ENCODE data around the gene WWTR1. TPM values are rescaled to one million over a fixed set of nuclear protein-coding genes. Genes with fewer than 3 reads are reported as not detected.

Gene WWTR1
- total RNA-seq, 1 experiment from 2014 or later: 14.1 TPM

GRCh38 chr3:149494022-149494758, 163.6 kb downstream of the WWTR1 start:
- no peak overlapping the region for H3K4me3 ChIP-seq (ENCODE audit: insufficient read depth, low read depth, low read length)
- H3K36me3 ChIP-seq (replicated peaks; ENCODE audit: control insufficient read depth, insufficient read depth, low read length): no peaks in the 10 kb centered on the region
- H3K27me3 ChIP-seq (ENCODE audit: control insufficient read depth, insufficient read depth, low read length): no peaks in the 10 kb centered on the region
- peak; percentile 44 for DNase-seq

DNA sequence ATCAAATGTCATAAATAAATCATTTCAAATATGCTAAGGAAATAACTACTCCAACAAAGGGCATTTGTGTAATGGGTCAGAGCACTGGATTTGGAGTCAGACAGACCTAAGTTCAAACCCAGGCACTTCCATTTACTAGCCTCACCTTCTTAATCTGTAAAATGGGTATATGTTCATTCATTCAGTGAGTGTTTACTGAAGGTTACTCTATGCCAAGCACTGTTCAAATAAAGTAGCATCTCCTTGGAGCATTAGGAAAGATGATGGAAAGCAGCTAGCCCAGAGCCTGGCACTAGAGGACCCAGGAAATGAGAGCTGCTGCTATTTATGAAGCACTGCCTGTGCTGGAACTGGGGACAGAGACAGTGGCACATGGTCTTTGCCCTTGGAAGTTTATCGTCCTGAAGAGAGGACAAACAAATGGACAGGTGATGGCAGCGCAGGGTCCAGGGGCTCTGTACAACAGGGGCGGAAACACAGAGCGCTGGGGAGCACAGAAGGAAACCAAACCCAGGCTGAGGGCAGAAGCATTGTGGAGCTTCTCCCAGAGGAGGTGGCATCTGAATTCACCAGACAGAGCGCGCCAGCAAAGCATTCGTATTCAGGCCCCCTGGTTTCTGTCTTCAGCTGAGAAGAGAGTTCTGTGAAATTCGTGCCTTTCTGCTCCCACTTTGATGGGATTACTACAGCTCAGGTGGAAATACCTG, 164.4 kb downstream of the WWTR1 start:
- Histone ChIP-seq H3K27me3 (ENCODE audit: control insufficient read depth, insufficient read depth, low read length) (no peaks in the 10 kb centered on the region), H3K36me3 (replicated peaks; ENCODE audit: control insufficient read depth, insufficient read depth, low read length) (no peaks in the 10 kb centered on the region), H3K4me3 (ENCODE audit: insufficient read depth, low read depth, low read length) (no peak overlapping the region)
- no peak for DNase-seq

- H3K36me3 ChIP-seq (replicated peaks; ENCODE audit: control insufficient read depth, insufficient read depth, low read length): no peaks in the 10 kb centered on the region
- DNase-seq: no peak
- no peaks in the 10 kb centered on the region for H3K27me3 ChIP-seq (ENCODE audit: control insufficient read depth, insufficient read depth, low read length)
- H3K4me3 ChIP-seq (ENCODE audit: insufficient read depth, low read depth, low read length): no peak overlapping the region
Observed at GRCh38 chr3:149490260-149490971, 167.4 kb downstream of the WWTR1 start.

- Histone ChIP-seq H3K4me3 (ENCODE audit: insufficient read depth, low read depth, low read length) (no peak overlapping the region), H3K36me3 (replicated peaks; ENCODE audit: control insufficient read depth, insufficient read depth, low read length) (no peaks in the 10 kb centered on the region), H3K27me3 (ENCODE audit: control insufficient read depth, insufficient read depth, low read length) (no peaks in the 10 kb centered on the region)
- DNase-seq: peak; percentile 62
Observed at GRCh38 chr3:149489060-149489690, 168.7 kb downstream of the WWTR1 start.

DNA sequence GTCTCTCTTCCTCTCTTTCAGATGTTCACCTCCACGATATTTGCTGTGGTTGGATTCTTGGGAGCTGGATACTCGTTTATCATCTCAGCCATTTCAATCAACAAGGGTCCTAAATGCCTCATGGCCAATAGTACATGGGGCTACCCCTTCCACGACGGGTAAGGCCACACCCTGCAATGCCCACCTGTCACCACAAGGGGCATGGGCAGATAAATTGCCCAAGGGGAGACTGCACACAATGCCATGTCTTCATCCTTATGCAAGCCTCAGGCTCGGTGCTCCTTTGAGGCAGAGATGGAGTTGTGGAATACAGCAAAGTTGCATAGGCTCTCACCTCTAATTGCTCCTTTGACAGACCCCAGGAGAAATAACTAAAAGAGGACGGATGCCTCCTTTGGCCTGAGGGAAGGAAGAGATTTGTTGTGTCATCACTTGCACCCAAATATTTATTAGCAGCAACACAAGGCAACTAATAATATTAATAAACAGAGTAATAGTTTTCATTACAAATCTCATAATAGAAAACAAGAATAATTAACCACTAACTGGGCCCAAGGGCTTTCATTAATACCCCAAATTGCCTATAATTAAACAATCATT, 170.1 kb downstream of the WWTR1 start:
- Histone ChIP-seq H3K4me3 (ENCODE audit: insufficient read depth, low read depth, low read length) (no peak overlapping the region), H3K36me3 (replicated peaks; ENCODE audit: control insufficient read depth, insufficient read depth, low read length) (no peaks in the 10 kb centered on the region), H3K27me3 (ENCODE audit: control insufficient read depth, insufficient read depth, low read length) (no peaks in the 10 kb centered on the region)
- peak; percentile 44 for DNase-seq

- no peak for DNase-seq
- H3K36me3 ChIP-seq (replicated peaks; ENCODE audit: control insufficient read depth, insufficient read depth, low read length): no peaks in the 10 kb centered on the region
- H3K4me3 ChIP-seq (ENCODE audit: insufficient read depth, low read depth, low read length): no peak overlapping the region
- no peaks in the 10 kb centered on the region for H3K27me3 ChIP-seq (ENCODE audit: control insufficient read depth, insufficient read depth, low read length)
Observed at GRCh38 chr3:149486726-149487125, 171.1 kb downstream of the WWTR1 start.

DNA sequence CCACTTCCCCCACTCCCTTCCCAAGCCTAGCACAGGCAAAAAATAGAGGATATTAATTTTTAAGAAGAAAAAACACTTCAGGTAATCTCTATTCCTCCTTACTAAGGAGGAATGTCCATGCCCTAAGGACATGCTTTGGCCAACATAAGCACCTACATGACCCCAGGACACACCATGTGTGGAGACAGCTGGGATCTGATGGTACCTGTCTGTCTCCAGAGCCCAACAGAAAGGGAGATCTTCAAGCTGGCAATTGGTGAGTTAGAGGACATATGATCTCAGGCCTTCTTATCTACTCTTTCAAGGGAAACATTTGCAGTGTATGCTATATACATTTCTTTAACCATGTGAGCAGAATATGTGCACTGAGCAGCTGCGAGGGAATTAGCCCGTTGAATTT, 176.3 kb downstream of the WWTR1 start:
- Histone ChIP-seq H3K4me3 (ENCODE audit: insufficient read depth, low read depth, low read length) (no peak overlapping the region), H3K27me3 (ENCODE audit: control insufficient read depth, insufficient read depth, low read length) (no peaks in the 10 kb centered on the region), H3K36me3 (replicated peaks; ENCODE audit: control insufficient read depth, insufficient read depth, low read length) (no peaks in the 10 kb centered on the region)
- no peak for DNase-seq

DNA sequence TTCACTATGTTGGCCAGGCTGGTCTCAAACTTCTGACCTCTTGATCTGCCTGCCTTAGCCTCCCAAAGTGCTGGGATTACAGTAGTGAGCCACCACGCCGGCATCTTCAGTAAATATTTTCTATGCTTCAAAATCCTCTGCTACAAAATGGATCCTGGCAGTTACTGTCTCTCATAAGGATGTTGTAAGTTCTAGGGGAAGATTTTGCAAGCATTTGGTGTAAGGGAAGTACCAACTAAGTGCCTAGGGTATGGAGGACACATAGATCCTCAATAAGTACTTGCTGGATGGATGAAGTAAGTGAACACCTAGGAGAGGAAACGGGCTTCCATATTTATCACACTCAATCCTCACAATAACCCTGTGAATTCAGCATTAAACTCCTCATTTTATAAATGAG, 176.8 kb downstream of the WWTR1 start:
- no peak overlapping the region for H3K4me3 ChIP-seq (ENCODE audit: insufficient read depth, low read depth, low read length)
- no peak for DNase-seq
- H3K36me3 ChIP-seq (replicated peaks; ENCODE audit: control insufficient read depth, insufficient read depth, low read length): no peaks in the 10 kb centered on the region
- no peaks in the 10 kb centered on the region for H3K27me3 ChIP-seq (ENCODE audit: control insufficient read depth, insufficient read depth, low read length)

GRCh38 chr3:149480326-149481017, 177.4 kb downstream of the WWTR1 start:
- Histone ChIP-seq H3K4me3 (ENCODE audit: insufficient read depth, low read depth, low read length) (no peak overlapping the region), H3K36me3 (replicated peaks; ENCODE audit: control insufficient read depth, insufficient read depth, low read length) (no peaks in the 10 kb centered on the region), H3K27me3 (ENCODE audit: control insufficient read depth, insufficient read depth, low read length) (no peaks in the 10 kb centered on the region)
- peak; percentile 80 for DNase-seq

DNA sequence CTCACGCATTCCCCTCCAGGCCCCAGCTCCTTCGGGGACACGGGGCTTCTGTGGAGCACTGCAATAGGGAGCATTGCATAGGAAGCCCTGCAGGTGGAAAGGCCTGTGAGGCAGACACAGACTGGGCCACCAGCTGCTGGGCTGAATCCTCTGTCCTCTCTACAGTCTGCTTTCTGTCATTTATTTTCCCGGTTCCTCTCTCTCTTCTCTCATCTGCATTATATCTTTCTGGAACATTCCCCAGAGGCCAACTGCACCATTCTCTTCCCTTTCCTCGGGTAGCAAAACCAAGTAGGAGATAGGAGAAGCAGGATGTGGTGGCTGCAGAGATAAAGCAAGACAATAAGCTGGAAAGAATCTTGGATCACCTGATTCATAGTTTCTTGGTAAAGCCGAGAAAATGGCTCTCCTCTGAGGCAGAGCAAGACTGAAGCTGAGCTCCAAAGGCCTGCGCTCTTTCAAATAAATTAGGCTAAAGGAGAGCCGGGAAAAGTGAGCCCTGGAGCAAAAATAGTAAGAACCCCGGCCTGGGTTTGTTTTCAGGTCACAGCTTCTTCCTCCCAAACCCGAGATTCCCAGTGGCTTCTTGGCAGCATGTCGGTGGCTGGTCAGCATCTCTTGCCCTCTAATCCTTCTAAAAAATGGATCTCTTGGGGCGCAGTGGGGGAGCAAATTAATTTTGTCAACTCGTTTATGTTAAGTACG, 178.1 kb downstream of the WWTR1 start:
- Histone ChIP-seq H3K4me3 (ENCODE audit: insufficient read depth, low read depth, low read length) (no peak overlapping the region), H3K27me3 (ENCODE audit: control insufficient read depth, insufficient read depth, low read length) (no peaks in the 10 kb centered on the region), H3K36me3 (replicated peaks; ENCODE audit: control insufficient read depth, insufficient read depth, low read length) (no peaks in the 10 kb centered on the region)
- no peak for DNase-seq

DNA sequence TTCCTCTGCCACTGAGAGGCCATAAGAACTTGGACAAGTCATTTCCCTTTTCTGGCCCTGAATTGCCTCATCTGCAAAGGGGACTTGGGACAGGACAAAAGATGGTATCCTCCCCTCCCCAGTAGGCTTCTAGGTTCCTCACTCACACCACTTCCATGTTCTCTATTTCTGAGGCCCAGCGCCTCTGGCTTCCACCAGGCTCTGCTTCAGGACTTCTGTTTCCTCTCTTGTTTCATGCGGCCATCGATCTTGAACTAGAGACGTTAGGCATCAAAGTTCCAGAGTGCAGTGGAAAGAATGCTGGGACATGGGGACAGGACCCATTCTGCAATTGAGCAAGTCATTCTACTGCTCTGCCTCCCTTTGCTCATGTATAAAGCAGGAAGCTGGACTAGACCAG, 181.6 kb downstream of the WWTR1 start:
- no peak for DNase-seq
- H3K36me3 ChIP-seq (replicated peaks; ENCODE audit: control insufficient read depth, insufficient read depth, low read length): no peaks in the 10 kb centered on the region
- no peaks in the 10 kb centered on the region; the same call in 1 of the 2 replicates for H3K27me3 ChIP-seq (ENCODE audit: control insufficient read depth, insufficient read depth, low read length)
- no peak overlapping the region for H3K4me3 ChIP-seq (ENCODE audit: insufficient read depth, low read depth, low read length)

GRCh38 chr3:149475451-149476060, 182.3 kb downstream of the WWTR1 start:
- no peak overlapping the region for H3K4me3 ChIP-seq (ENCODE audit: insufficient read depth, low read depth, low read length)
- H3K36me3 ChIP-seq (replicated peaks; ENCODE audit: control insufficient read depth, insufficient read depth, low read length): no peaks in the 10 kb centered on the region
- H3K27me3 ChIP-seq (ENCODE audit: control insufficient read depth, insufficient read depth, low read length): no peaks in the 10 kb centered on the region; the same call in 1 of the 2 replicates
- DNase-seq: no peak

- DNase-seq: no peak
- H3K4me3 ChIP-seq (ENCODE audit: insufficient read depth, low read depth, low read length): no peak within 1 kb of the TSS
- H3K27me3 ChIP-seq (ENCODE audit: control insufficient read depth, insufficient read depth, low read length): no peaks in the 10 kb centered on the region; the same call in 1 of the 2 replicates
- H3K36me3 ChIP-seq (replicated peaks; ENCODE audit: control insufficient read depth, insufficient read depth, low read length): no peaks in the 10 kb centered on the region
Observed at GRCh38 chr3:149474250-149474817, 183.5 kb downstream of the WWTR1 start, which contains the start of gene TM4SF4. TM4SF4 (plus strand) TSS chr3:149474697; CDS start chr3:149474878, 181 bp downstream.
